Adrenal gland (tissue), 5 donors: Measurements from ENCODE around the gene PTPRU.

Experiments used
- POLR2A ChIP-seq, 2 donors: fragments of 450-650 bp; IDR thresholded peaks; one replicate each; pipeline ENCODE4 v1.6.1; 2017; ENCODE audit warnings: antibody characterized with exemption in 2 of 2, mild to moderate bottlenecking in 2 of 2, moderate library complexity in 1 of 2
- TF ChIP-seq, protein P1 (sequence below), 6 experiments: fragments of 450-650 bp in 4 of 6; fragments of 200-600 bp in 2 of 6; sonication (generic) in 1 of 6; IDR thresholded peaks; 1 replicate in 5 of 6; 2 replicates in 1 of 6; pipeline versions ENCODE4 v1.5.1 to v1.8.0; 2016 to 2021; ENCODE audit warnings: antibody characterized with exemption in 6 of 6, mild to moderate bottlenecking in 2 of 6, moderate library complexity in 1 of 6
- donor health status: DM: no; HTN: no; CAD: no.

GRCh38 chr1:29358183-29358582 lies 121.9 kb downstream of the PTPRU start:
- TF ChIP-seq, protein P1, sequence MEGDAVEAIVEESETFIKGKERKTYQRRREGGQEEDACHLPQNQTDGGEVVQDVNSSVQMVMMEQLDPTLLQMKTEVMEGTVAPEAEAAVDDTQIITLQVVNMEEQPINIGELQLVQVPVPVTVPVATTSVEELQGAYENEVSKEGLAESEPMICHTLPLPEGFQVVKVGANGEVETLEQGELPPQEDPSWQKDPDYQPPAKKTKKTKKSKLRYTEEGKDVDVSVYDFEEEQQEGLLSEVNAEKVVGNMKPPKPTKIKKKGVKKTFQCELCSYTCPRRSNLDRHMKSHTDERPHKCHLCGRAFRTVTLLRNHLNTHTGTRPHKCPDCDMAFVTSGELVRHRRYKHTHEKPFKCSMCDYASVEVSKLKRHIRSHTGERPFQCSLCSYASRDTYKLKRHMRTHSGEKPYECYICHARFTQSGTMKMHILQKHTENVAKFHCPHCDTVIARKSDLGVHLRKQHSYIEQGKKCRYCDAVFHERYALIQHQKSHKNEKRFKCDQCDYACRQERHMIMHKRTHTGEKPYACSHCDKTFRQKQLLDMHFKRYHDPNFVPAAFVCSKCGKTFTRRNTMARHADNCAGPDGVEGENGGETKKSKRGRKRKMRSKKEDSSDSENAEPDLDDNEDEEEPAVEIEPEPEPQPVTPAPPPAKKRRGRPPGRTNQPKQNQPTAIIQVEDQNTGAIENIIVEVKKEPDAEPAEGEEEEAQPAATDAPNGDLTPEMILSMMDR (IDR thresholded peaks at IDR 0.05), result no peak
- TF ChIP-seq POLR2A (IDR thresholded peaks at IDR 0.05), result no peak
